Activated CD4-positive, CD25-positive, alpha-beta regulatory T cell treated with anti-CD3 and anti-CD28 coated beads, Interleukin-2, amount 50 U/mL, for 24 hours (primary cell): ENCODE measurements around the gene NOMO2.
"Not testable (repeated sequence)": the region's sequence is repeated elsewhere in the genome, so short reads cannot be mapped to it uniquely, and the experiment has no call there.

Source experiments
- ATAC-seq, 2 donors: fragments of 150-1000 bp; cut with Tn5 transposase; one replicate each; pipeline ENCODE4 v1.10.0; 2021; ENCODE audit warnings: mild to moderate bottlenecking in 1 of 2, moderate library complexity in 1 of 2

The NOMO2 gene

GRCh38 chr16:18498430-18498829 is 63.5 kb downstream of the NOMO2 start:
- not testable (repeated sequence) for ATAC-seq

DNA sequence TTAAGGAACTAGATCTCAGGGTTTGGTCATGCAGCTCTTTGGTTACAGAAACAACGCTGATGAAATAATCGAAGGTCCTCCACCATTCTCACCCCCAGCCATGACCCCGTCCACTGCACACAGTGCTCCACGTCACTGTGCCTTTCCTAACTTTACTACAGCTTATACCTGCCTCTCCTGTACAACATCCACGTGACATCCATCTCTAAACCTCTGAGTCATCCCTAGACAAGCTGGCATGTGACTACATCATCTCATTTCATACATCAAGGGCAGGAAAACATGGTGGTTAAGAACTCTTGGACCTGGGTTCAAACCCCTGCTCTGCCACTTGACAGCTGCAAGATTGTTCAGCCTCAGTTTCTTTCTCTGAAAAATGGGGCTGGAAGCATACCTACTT is 64.9 kb downstream of the NOMO2 start:
- ATAC-seq, result not testable (repeated sequence)

GRCh38 chr16:18492118-18492897 is 69.6 kb downstream of the NOMO2 start:
- ATAC-seq, result not testable (repeated sequence)

DNA sequence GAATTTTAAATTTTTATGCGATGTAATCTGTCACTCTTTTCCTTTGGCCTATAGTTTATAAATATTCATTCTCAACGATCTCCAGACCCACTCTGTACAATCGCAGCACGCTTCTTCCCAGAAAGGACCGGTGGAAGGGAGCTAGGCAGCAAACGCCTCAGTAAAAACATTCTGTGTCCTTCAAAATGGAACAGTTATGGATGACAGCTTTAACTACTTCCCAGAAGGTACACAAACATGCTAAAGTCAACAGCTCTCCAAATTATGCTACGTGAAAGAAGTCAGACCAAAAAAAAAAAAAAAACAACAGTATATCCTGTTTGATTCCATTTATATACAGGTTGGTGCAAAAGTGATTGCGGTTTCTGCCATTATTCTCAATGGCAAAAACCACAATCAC is 125.9 kb downstream of the NOMO2 start:
- ATAC-seq, result not testable (repeated sequence)

DNA sequence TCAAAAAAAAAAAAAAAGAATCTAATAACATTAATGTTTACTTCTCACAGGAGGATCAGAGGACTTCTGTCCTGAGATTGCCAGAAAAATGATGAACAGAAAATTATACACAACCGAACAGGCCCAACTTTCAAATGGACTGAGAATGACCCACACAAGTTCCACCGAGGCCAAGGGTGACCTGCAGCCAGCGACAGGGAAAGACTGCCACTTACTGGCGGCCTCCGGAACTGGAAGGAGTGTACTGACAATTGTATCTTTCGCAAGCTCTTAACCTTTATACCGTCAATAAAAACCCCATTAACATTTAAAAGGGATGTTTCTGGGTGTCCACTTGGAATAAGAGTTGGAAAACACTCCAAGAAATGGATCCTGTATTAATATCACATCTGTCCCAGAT is 146.1 kb downstream of the NOMO2 start:
- peak in 1 of 2 donors; percentile 45 for ATAC-seq

GRCh38 chr16:18409532-18410293 is 152.2 kb downstream of the NOMO2 start:
- ATAC-seq, result peak in 1 of 2 donors; percentile 56

DNA sequence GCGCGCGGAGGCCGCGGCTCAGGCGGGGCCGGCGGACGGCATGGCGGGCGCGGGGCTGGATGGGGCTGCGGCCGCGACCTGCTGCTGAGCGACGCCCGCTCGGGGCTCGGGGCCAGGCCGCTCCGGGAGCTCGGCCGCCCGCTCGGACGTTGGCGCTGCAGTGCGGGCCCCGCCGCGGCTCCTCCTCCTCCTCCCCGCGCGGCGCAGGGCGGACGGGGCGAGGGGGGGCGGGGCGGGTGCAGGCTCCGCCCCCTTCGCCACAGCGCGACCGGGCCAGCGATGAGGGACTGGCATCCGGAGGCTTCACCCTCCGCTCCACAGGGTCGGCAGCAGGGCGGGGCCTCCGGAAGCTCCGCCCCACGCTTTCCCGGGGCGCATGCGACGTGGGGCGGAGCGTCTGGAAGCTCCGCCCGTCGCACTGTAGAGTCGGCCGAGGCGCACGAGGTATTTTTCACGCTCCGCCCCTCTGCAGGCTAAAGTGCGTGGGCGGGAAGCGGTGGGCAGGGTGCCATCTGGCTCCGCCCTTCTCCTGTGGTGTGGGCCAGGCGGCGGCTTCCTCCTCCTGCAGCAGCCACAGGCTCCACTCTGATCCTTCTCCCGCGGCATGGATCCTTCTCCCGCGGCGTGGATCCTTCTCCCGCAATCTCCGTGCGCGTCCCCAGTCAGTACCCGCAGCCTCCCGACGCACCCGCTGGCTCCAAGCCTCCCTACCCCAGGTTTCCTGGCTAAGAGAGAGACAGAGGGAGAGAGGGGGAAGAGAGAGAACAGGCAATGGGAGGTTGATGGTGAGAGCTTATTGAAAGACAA is 159.8 kb downstream of the NOMO2 start:
- peak; percentile 72 to 79 for ATAC-seq

GRCh38 chr16:18401159-18401558 is 160.7 kb downstream of the NOMO2 start:
- not testable (repeated sequence) for ATAC-seq

GRCh38 chr16:18394363-18394762 is 167.5 kb downstream of the NOMO2 start:
- not testable (repeated sequence) for ATAC-seq

GRCh38 chr16:18387767-18388166 is 174.1 kb downstream of the NOMO2 start:
- ATAC-seq, result not testable (repeated sequence)

- not testable (repeated sequence) for ATAC-seq
Measured at GRCh38 chr16:18386517-18386916, 175.4 kb downstream of the NOMO2 start.

- not testable (repeated sequence) for ATAC-seq
Measured at GRCh38 chr16:18385285-18385684, 176.6 kb downstream of the NOMO2 start.

DNA sequence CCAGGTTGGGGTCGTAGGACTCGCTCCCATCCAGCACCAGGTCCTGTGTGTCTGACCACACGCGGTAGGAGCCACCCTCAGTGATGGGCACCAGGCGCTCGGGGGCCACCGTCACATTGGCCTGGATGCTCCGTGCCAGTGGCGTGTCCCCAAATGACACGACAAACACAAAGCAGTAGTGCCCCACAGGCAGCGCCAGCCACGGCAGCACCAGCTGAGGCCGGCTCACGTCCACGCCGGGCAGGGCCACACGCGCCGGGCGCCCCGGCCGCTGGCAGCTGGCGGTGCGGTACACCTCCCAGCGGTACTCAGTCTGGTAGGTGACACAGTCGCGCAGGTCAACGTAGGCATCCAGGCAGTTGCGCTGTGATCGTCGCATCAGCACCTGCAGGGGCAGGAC is 177.0 kb downstream of the NOMO2 start:
- ATAC-seq, result not testable (repeated sequence)

DNA sequence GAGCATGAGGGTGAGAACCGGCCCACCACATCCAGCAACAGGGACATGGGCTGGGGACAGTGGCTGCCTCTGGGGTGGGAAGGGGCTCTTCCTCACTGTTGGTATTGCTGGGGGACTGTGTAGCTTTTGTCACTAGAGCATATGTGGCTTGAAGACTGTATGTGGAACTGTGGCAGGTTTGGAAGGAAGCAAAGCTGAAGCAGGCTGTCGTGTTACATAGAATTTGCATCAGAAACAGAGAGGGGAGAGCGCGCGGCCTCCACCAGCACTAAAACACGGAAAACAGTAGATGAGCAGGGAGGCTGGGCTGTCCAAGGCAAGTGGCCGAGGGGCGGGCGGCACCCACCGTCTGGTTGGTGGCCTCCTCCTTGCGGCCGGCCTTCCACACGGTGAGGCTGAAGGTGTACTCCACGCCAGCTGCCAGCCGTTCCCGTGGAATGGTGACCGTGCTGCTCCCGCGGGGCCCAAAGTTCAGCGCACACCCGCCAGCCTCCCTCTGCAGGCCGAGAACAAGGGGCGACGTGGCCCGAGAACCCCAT is 177.7 kb downstream of the NOMO2 start:
- ATAC-seq, result not testable (repeated sequence)

DNA sequence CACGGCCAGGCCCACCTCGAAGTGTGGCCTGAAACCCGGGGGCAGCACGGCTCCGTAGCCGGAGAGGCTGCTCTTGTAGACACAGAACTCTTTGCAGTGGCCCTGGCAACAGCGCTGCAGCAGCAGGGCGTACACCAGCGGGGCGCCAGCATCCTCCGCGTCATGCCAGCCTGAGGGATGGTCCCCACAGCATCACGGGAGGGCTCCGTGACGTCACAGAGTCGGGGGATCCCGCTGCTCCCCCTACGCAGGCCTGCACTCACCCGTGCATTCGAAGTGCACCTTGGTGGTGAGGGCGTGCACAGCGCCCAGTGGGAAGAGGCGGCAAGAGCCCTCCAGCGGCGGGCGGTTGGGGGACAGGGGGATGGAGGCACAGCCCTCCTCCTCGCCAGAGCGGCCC is 179.2 kb downstream of the NOMO2 start:
- not testable (repeated sequence) for ATAC-seq
